Lung (tissue), 12 donors: ENCODE data around the gene IFNAR1. TPM values are rescaled to one million over a fixed set of nuclear protein-coding genes. Genes with fewer than 3 reads are reported as not detected.
A peak's percentile ranks its signal among the peaks of the same experiment; 100 is the strongest.
"Not testable (repeated sequence)": the region's sequence is repeated elsewhere in the genome, so short reads cannot be mapped to it uniquely, and the experiment has no call there.

Experiments
- ATAC-seq: fragments of 200-7000 bp; cut with Tn5 transposase; one replicate; pipeline ENCODE4 v1.9.1; 2020; ENCODE audit warnings: moderate number of reproducible peaks; ENCODE audit not compliant: insufficient read depth, low FRiP score
- DNase-seq, 3 donors: peaks; one replicate each; pipeline ENCODE4 v3.0.0-alpha.2; 2013 to 2017
- H3K27ac ChIP-seq, 2 donors: one replicate each; pipeline ENCODE4 v1.5.1; 2013; ENCODE audit warnings: mild to moderate bottlenecking in 2 of 2, moderate library complexity in 2 of 2, control low read depth in 1 of 2, inconsistent platforms in 1 of 2, low read depth in 1 of 2, low read length in 1 of 2
- H3K27me3 ChIP-seq, 3 donors: one replicate each; pipeline ENCODE4 v1.5.1; 2013; ENCODE audit warnings: low read length in 2 of 3; ENCODE audit not compliant: control insufficient read depth in 3 of 3, insufficient read depth in 3 of 3
- H3K36me3 ChIP-seq, 4 donors: one replicate each; pipeline ENCODE4 v1.5.1; 2013; ENCODE audit warnings: low read length in 4 of 4, mild to moderate bottlenecking in 1 of 4, moderate library complexity in 1 of 4; ENCODE audit not compliant: control insufficient read depth in 4 of 4, insufficient read depth in 4 of 4
- H3K4me1 ChIP-seq, 5 donors: one replicate each; pipeline ENCODE4 v1.5.1; 2013; ENCODE audit warnings: low read length in 5 of 5, mild to moderate bottlenecking in 2 of 5, moderate library complexity in 1 of 5; ENCODE audit not compliant: control insufficient read depth in 5 of 5, insufficient read depth in 5 of 5
- H3K4me3 ChIP-seq: one replicate; pipeline ENCODE4 v1.5.1; 2013; ENCODE audit warnings: mild to moderate bottlenecking, control low read depth, moderate library complexity
- H3K9ac ChIP-seq, 2 donors: one replicate each; pipeline ENCODE4 v1.5.1; 2013; ENCODE audit warnings: low read length in 2 of 2, control low read depth in 1 of 2; ENCODE audit not compliant: insufficient read depth in 1 of 2
- H3K9me3 ChIP-seq, 4 donors: one replicate each; pipeline ENCODE4 v1.5.1; 2013; ENCODE audit warnings: low read length in 3 of 4, mild to moderate bottlenecking in 1 of 4, moderate library complexity in 1 of 4; ENCODE audit not compliant: control insufficient read depth in 4 of 4, insufficient read depth in 3 of 4
- WGBS, 2 donors: extraction: QIAGEN DNeasy Blood & Tissue Kit; methylation state at CpG; one replicate each; pipeline ENCODE4 v1.1.7; 2013; 5-methylcytosine and 5-hydroxymethylcytosine counted together
- polyA plus RNA-seq, 2 donors: library from polyadenylated mRNA; stranded (reverse); fragments of 200-250 nt; gene quantifications; one replicate each; pipeline ENCODE4 v1.2.1, GENCODE V29; 2013
- total RNA-seq, 2 donors: library from RNA; depleted of rRNA in 1 of 2; stranded (reverse); fragments of >200 nt in 1 of 2; gene quantifications; one replicate each; pipeline ENCODE4 v1.2.1, GENCODE V29; 2014 to 2021
- TF ChIP-seq, protein P1 (sequence below): IDR thresholded peaks from 2 replicates; pipeline ENCODE4 v1.5.1; 2012; ENCODE audit warnings: mild to moderate bottlenecking; ENCODE audit errors: control extremely low read depth, extremely low read depth
- donor health status: control.
- donor health status: control.
- donor health status: Bipolar disorder and iron deficiency.
- donor health status: healthy.
- donor health status: DM: yes; HTN: yes; CAD: no.

IFNAR1 gene
- total and polyA plus RNA-seq, 4 donors, result 14.3 to 58.7 (median 51.4) TPM

DNA sequence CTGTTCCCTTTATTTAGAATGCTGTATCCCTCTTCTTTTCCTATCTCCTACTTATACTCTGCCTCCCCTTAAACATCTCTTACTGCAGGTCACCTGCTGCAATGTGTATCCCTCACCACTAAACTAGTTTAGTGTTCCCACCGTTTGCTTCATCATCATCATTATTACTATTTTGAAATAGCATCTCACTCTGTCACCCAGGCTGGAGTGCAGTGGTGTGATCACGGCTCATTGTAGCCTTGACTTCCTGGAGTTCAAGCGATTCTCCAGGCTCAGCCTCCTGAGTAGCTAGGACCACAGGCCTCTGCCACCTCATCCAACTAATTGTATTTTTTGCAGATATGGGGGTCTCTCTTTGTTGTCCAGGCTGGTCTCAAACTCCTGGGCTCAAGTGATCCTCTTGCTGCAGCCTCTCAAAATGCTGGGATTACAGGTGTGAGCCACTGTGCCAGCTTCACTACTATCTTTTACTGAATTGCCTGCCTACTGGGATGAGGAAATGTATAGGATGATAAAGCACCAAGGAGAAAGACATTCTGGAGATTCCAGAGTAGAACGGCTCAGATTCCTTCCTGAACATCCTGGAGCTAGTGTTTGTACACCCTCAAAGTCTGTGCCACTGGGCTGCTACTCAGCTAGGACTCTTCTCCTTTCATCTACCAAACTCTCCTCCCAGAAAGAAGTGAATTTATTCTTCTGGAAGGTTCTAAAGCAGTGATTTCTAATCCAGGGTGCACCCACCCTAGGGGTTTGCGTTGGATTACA, 8.6 kb upstream of the IFNAR1 start:
- no peaks in the 10 kb centered on the region for H3K36me3 ChIP-seq
- H3K9me3 ChIP-seq, result no peaks in the 10 kb centered on the region
- 64 to 73% methylated on average over 5 of the region's 5 CpGs for WGBS, 2 donors
- no peak for ATAC-seq
- H3K9ac ChIP-seq, result no peak overlapping the region
- H3K27me3 ChIP-seq, result no peaks in the 10 kb centered on the region
- peaks cover 0 to 4% (median 0%) of the 10 kb centered on the region in 5 donors for H3K4me1 ChIP-seq
- no peak overlapping the region for H3K4me3 ChIP-seq
- DNase-seq, result no peak
- TF ChIP-seq, protein P1, sequence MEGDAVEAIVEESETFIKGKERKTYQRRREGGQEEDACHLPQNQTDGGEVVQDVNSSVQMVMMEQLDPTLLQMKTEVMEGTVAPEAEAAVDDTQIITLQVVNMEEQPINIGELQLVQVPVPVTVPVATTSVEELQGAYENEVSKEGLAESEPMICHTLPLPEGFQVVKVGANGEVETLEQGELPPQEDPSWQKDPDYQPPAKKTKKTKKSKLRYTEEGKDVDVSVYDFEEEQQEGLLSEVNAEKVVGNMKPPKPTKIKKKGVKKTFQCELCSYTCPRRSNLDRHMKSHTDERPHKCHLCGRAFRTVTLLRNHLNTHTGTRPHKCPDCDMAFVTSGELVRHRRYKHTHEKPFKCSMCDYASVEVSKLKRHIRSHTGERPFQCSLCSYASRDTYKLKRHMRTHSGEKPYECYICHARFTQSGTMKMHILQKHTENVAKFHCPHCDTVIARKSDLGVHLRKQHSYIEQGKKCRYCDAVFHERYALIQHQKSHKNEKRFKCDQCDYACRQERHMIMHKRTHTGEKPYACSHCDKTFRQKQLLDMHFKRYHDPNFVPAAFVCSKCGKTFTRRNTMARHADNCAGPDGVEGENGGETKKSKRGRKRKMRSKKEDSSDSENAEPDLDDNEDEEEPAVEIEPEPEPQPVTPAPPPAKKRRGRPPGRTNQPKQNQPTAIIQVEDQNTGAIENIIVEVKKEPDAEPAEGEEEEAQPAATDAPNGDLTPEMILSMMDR, result no peak
- H3K27ac ChIP-seq, result no peak overlapping the region

DNA sequence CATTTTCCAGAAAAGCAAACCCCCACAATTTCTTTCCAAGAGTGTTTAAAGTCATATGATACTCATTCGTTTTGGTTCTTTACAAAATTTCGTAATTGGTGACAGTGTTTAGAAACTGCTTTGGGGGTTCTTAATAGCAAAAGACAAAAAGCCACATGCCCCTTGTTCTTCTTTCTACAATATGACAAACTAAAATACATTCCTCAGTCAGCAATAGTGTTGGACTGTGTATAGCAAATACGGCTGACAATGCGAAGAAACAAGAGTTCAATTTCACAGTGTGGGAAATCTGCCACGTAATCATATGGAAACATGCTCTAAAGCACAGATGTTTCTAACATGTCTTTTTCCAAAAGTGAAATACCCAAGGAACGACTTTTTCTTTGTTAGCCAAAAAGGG, 7.6 kb upstream of the IFNAR1 start:
- H3K36me3 ChIP-seq, result no peaks in the 10 kb centered on the region
- H3K9me3 ChIP-seq, result no peaks in the 10 kb centered on the region
- DNase-seq, result peak in 2 of 3 donors; percentile 79 to 87
- no peak overlapping the region for H3K4me3 ChIP-seq
- no peak overlapping the region for H3K27ac ChIP-seq
- no peak for ATAC-seq
- WGBS, 2 donors, result 36 to 56% methylated on average over 6 of the region's 6 CpGs
- H3K4me1 ChIP-seq, result peaks cover 0 to 4% (median 0%) of the 10 kb centered on the region in 5 donors
- TF ChIP-seq, protein P1, result no peak
- H3K27me3 ChIP-seq, result no peaks in the 10 kb centered on the region
- H3K9ac ChIP-seq, result peak overlapping the region in 1 of 2 donors; percentile 64

DNA sequence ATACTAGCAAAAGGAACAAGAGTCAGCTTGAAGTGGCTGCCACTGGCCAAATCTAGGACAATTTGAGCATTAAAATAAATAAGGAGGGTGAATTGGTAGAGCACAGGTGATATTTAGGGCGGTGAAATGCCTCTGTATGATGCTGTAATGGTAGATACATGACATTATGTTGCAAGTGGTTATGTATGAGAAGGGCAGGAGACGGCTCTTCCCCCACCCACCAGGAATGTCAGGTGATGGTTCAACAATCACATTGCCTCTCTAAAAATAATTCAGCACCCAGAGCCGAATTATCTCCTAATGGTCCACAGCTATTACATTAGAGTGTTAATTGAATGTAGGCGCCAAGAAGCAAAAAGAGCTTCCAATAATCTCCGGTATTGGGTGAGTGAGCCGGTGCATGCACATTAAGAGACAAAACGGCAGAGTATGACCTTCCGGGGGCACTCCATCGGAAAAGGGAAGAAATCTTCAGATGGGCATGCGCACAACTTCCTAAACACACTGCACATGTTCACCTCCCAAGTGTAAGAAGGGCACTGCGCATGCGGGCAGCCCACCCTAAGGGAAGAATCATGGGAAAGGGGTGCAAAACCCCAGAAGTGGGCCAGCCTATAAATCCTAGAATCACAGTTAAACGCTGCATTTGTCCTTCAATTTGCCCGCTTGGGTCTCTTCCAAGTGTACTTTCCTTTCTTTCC, 6.8 kb upstream of the IFNAR1 start:
- Histone ChIP-seq H3K9me3 (no peaks in the 10 kb centered on the region), H3K36me3 (no peaks in the 10 kb centered on the region), H3K9ac (no peak overlapping the region), H3K27ac (no peak overlapping the region), H3K27me3 (no peaks in the 10 kb centered on the region), H3K4me1 (peaks cover 0 to 4% (median 0%) of the 10 kb centered on the region in 5 donors), H3K4me3 (no peak overlapping the region)
- no peak for ATAC-seq
- TF ChIP-seq, protein P1, result no peak
- 87 to 88% methylated on average over 14 of the region's 14 CpGs for WGBS, 2 donors
- no peak for DNase-seq

DNA sequence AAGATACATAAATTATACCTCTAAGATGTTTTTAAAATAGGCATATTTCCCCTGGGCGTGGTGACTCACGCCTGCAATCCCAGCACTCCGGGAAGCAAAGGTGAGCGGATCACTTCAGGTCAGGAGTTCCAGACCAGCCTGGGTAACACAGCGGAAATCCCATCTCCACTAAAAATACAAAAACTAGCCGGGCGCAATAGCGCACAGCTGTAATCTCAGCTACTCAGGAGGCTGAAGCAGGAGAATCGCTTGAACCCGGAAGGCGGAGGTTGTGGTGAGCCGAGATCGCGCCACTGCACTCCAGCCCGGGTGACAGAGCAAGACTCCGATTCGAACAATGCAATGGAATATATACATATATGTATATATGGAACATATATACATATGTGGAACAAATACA, 3.8 kb upstream of the IFNAR1 start:
- not testable (repeated sequence) for ATAC-seq, H3K27ac ChIP-seq, H3K27me3 ChIP-seq, DNase-seq, H3K4me1 ChIP-seq, H3K4me3 ChIP-seq, H3K9me3 ChIP-seq, H3K36me3 ChIP-seq, H3K9ac ChIP-seq
- WGBS, 2 donors, result 86 to 91% methylated on average over 17 of the region's 17 CpGs

DNA sequence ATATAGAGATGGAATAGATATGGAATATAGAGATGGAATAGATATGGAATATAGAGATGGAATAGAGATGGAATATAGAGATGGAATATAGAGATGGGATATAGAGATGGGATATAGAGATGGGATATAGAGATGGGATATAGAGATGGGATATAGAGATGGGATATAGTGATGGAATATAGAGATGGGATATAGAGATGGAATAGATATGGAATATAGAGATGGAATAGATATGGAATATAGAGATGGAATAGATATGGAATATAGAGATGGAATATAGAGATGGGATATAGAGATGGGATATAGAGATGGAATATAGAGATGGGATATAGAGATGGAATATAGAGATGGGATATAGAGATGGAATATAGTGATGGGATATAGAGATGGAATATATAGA, 1.2 kb upstream of the IFNAR1 start:
- DNase-seq, H3K9me3 ChIP-seq, H3K27ac ChIP-seq, H3K36me3 ChIP-seq, H3K27me3 ChIP-seq, ATAC-seq, H3K4me3 ChIP-seq: not testable (repeated sequence)
- H3K4me1 ChIP-seq, result peaks cover 0 to 11% (median 5%) of the 10 kb centered on the region in 5 donors
- peak overlapping the region in 1 of 2 donors; percentile 68 for H3K9ac ChIP-seq
